Fibroblast of lung (primary cell): ENCODE measurements around the gene SGSM2. TPM values are rescaled to one million over a fixed set of nuclear protein-coding genes. Genes with fewer than 3 reads are reported as not detected.

ENCODE experiments used
- DNase-seq, 2 donors: peaks; one replicate each; pipeline versions ENCODE4 v3.0.0 to v3.0.0-alpha.2; 2010; ENCODE audit warnings: low read depth in 2 of 2
- H2AFZ ChIP-seq: 2 replicates; pipeline ENCODE4 v1.5.1; 2012; ENCODE audit warnings: low read length, control low read depth, inconsistent platforms
- H3K27ac ChIP-seq: 2 replicates; pipeline ENCODE4 v1.5.1; 2011; ENCODE audit warnings: low read length, control low read depth; ENCODE audit not compliant: insufficient read depth
- H3K27me3 ChIP-seq: 2 replicates; pipeline ENCODE4 v1.5.1; 2011; ENCODE audit warnings: mild to moderate bottlenecking, low read length; ENCODE audit not compliant: control insufficient read depth, insufficient read depth
- H3K36me3 ChIP-seq: 2 replicates; pipeline ENCODE4 v1.5.1; 2011; ENCODE audit warnings: low read length; ENCODE audit not compliant: control insufficient read depth, insufficient read depth
- H3K4me1 ChIP-seq: 2 replicates; pipeline ENCODE4 v1.5.1; 2011; ENCODE audit warnings: low read length; ENCODE audit not compliant: control insufficient read depth, insufficient read depth; ENCODE audit errors: extremely low read depth
- H3K4me2 ChIP-seq: 2 replicates; pipeline ENCODE4 v1.5.1; 2011; ENCODE audit warnings: low read length, control low read depth; ENCODE audit not compliant: insufficient read depth; ENCODE audit errors: extremely low read depth
- H3K4me3 ChIP-seq, 4 experiments: fragments of 200-600 bp in 1 of 4; sonication (generic) in 1 of 4; replicated peaks in 1 of 4; 2 replicates each; pipeline ENCODE4 v1.5.1; 2011 to 2016; ENCODE audit warnings: low read length in 4 of 4, low read depth in 3 of 4, mild to moderate bottlenecking in 3 of 4, control low read depth in 2 of 4, inconsistent platforms in 1 of 4, mixed read lengths in 1 of 4; ENCODE audit not compliant: insufficient read depth in 1 of 4; ENCODE audit errors: control extremely low read depth in 1 of 4
- H3K79me2 ChIP-seq: 2 replicates; pipeline ENCODE4 v1.5.1; 2012; ENCODE audit warnings: mild to moderate bottlenecking, low read length, inconsistent platforms; ENCODE audit not compliant: control insufficient read depth, insufficient read depth
- H3K9ac ChIP-seq: 2 replicates; pipeline ENCODE4 v1.5.1; 2011; ENCODE audit warnings: mild to moderate bottlenecking, low read length, control low read depth; ENCODE audit not compliant: insufficient read depth
- H3K9me3 ChIP-seq: 2 replicates; pipeline ENCODE4 v1.5.1; 2012; ENCODE audit warnings: low read depth, low read length; ENCODE audit not compliant: control insufficient read depth, insufficient read depth
- H4K20me1 ChIP-seq: 2 replicates; pipeline ENCODE4 v1.5.1; 2011; ENCODE audit warnings: low read length; ENCODE audit not compliant: control insufficient read depth, insufficient read depth; ENCODE audit errors: extremely low read depth
- EZH2 ChIP-seq: IDR thresholded peaks from 2 replicates; pipeline ENCODE4 v1.5.1; 2012; ENCODE audit warnings: low read length, control low read depth, mild to moderate bottlenecking; ENCODE audit errors: missing control alignments
- polyA plus RNA-seq, 2 donors: library from polyadenylated mRNA; depleted of rRNA in 1 of 2; stranded (reverse) in 1 of 2; unstranded in 1 of 2; fragments of >200 nt; gene quantifications; 2 replicates each; pipeline ENCODE4 v1.2.1, GENCODE V29; 2011 to 2012; ENCODE audit warnings: missing spikeins in 1 of 2
- total RNA-seq: library from RNA; depleted of rRNA; stranded (reverse); fragments of >200 nt; gene quantifications from 2 replicates; pipeline ENCODE4 v1.2.1, GENCODE V29; 2014
- TF ChIP-seq, protein P1 (sequence below), 2 donors: IDR thresholded peaks in 1 of 2; conservative IDR thresholded peaks in 1 of 2; 1 replicate in 1 of 2; 2 replicates in 1 of 2; pipeline ENCODE4 v1.5.1; 2011 to 2012; ENCODE audit warnings: low read length in 2 of 2, control low read depth in 1 of 2, inconsistent platforms in 1 of 2, low read depth in 1 of 2, mild to moderate bottlenecking in 1 of 2

SGSM2 gene
- total and polyA plus RNA-seq, 2 donors (not counting 1 experiment from before 2014, with no cell fraction given), result 23.4 to 31.5 TPM

DNA sequence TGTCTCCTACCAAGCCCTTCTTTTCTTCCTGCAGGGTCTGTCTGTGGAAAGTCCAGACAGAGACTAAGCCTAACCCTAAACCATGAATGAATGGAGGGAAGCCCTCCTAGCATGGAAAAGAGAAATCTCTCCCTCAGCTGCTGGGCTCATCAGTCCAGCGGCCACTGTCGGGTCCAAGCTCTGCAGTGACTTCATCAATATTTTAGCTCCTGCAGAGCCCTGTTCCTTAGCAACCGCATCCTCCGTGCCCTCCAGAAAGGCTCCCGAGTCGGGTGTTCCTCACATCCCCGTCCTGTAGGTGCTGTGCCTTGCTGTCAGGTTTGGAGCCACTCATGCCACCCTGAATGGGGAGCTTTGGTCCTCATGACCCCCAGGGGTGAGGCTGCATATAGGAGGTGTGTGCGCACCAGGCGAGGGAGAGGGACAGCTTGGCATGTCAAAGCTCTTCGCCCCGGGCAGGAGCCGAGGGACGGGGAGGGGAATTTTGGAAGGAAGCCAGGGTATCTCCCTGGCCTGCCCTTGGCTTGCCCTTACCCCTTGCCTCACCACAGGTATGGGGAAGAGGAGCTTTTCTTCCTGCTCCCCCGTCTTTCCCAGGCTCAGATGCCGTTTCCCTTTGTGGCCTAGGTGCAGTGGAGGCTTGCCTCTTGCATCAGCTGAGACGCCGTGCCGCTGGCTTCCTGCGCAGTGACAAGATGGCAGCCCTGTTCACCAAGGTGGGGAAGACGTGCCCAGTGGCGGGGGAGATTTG, 23.9 kb downstream of the SGSM2 start:
- peaks cover 8% of the 10 kb centered on the region for H3K4me1 ChIP-seq
- no peaks in the 10 kb centered on the region for H3K79me2 ChIP-seq
- H2AFZ ChIP-seq, result no peak overlapping the region
- TF ChIP-seq, protein P1, sequence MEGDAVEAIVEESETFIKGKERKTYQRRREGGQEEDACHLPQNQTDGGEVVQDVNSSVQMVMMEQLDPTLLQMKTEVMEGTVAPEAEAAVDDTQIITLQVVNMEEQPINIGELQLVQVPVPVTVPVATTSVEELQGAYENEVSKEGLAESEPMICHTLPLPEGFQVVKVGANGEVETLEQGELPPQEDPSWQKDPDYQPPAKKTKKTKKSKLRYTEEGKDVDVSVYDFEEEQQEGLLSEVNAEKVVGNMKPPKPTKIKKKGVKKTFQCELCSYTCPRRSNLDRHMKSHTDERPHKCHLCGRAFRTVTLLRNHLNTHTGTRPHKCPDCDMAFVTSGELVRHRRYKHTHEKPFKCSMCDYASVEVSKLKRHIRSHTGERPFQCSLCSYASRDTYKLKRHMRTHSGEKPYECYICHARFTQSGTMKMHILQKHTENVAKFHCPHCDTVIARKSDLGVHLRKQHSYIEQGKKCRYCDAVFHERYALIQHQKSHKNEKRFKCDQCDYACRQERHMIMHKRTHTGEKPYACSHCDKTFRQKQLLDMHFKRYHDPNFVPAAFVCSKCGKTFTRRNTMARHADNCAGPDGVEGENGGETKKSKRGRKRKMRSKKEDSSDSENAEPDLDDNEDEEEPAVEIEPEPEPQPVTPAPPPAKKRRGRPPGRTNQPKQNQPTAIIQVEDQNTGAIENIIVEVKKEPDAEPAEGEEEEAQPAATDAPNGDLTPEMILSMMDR (conservative IDR thresholded peaks at IDR 0.05 in 1 of 2, IDR thresholded peaks at IDR 0.05 in 1 of 2; ENCODE audit: low read depth in 1 of 2, low read length in 2 of 2), result no peak
- TF ChIP-seq EZH2, result no peak
- no peaks in the 10 kb centered on the region for H3K9me3 ChIP-seq
- DNase-seq, result no peak
- no peak overlapping the region for H3K27ac ChIP-seq
- no peaks in the 10 kb centered on the region for H4K20me1 ChIP-seq
- H3K9ac ChIP-seq, result no peak overlapping the region
- H3K36me3 ChIP-seq, result peaks cover 7% of the 10 kb centered on the region
- H3K4me2 ChIP-seq, result no peak overlapping the region
- no peak overlapping the region for H3K4me3 ChIP-seq
- no peaks in the 10 kb centered on the region for H3K27me3 ChIP-seq

DNA sequence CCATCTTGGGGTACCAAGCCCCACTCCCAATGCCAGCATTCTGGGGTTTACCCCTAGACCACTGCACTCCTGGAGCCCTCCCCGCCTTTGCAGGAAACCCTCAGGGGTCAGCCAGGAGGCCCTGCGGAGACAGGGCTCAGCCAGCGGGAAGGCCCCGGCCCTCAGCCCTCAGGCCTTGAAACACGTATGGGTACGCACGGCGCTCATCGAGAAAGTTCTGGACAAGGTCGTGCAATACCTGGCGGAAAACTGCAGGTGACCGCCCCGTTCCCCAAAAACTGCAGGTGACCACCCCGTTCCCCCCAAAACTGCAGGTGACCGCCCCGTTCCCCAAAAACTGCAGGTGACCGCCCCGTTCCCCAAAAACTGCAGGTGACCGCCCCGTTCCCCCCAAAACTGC, 24.7 kb downstream of the SGSM2 start:
- Histone ChIP-seq H3K4me3 (no peak overlapping the region), H3K27ac (no peak overlapping the region), H3K79me2 (no peaks in the 10 kb centered on the region), H3K36me3 (peaks cover 7% of the 10 kb centered on the region), H2AFZ (no peak overlapping the region), H3K4me2 (no peak overlapping the region), H4K20me1 (no peaks in the 10 kb centered on the region), H3K27me3 (no peaks in the 10 kb centered on the region), H3K9ac (no peak overlapping the region), H3K9me3 (no peaks in the 10 kb centered on the region), H3K4me1 (peaks cover 8% of the 10 kb centered on the region)
- no peak for DNase-seq
- TF ChIP-seq, protein P1 (conservative IDR thresholded peaks at IDR 0.05 in 1 of 2, IDR thresholded peaks at IDR 0.05 in 1 of 2; ENCODE audit: low read depth in 1 of 2, low read length in 2 of 2), result no peak
- TF ChIP-seq EZH2, result no peak

DNA sequence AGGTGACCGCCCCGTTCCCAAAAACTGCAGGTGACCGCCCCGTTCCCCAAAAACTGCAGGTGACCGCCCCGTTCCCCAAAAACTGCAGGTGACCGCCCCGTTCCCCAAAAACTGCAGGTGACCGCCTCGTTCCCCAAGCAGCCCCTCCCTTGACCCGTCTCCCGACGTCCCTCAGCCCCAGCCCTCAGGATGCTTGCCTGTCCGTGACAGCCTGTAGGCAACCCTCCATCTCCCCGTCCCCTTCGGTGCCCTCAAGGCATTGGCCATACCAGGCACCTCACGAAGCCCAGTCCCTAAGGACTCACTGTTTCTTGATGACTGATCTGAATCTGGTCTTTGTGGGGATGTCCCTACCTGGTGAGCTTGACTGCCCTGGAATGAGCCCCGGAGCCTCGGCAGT, 25.1 kb downstream of the SGSM2 start:
- Histone ChIP-seq H3K9me3 (no peaks in the 10 kb centered on the region), H3K4me2 (no peak overlapping the region), H3K27me3 (no peaks in the 10 kb centered on the region), H3K79me2 (no peaks in the 10 kb centered on the region), H3K4me1 (peaks cover 8% of the 10 kb centered on the region), H3K36me3 (peaks cover 7% of the 10 kb centered on the region), H2AFZ (no peak overlapping the region), H3K4me3 (no peak overlapping the region), H4K20me1 (no peaks in the 10 kb centered on the region), H3K9ac (no peak overlapping the region), H3K27ac (no peak overlapping the region)
- DNase-seq, result no peak
- TF ChIP-seq, protein P1 (conservative IDR thresholded peaks at IDR 0.05 in 1 of 2, IDR thresholded peaks at IDR 0.05 in 1 of 2; ENCODE audit: low read depth in 1 of 2, low read length in 2 of 2), result no peak
- no peak for TF ChIP-seq EZH2
